HG02938 (cell line): Measurements from ENCODE around the gene MOBP.
A peak's percentile ranks its signal among the peaks of the same experiment; 100 is the strongest.

Source experiments
- ATAC-seq: cut with Tn5 transposase; IDR thresholded peaks from one replicate; pipeline ENCODE4 v1.9.1; 2021; ENCODE audit warnings: mild to moderate bottlenecking, moderate library complexity; ENCODE audit not compliant: unreplicated experiment

Gene MOBP

DNA sequence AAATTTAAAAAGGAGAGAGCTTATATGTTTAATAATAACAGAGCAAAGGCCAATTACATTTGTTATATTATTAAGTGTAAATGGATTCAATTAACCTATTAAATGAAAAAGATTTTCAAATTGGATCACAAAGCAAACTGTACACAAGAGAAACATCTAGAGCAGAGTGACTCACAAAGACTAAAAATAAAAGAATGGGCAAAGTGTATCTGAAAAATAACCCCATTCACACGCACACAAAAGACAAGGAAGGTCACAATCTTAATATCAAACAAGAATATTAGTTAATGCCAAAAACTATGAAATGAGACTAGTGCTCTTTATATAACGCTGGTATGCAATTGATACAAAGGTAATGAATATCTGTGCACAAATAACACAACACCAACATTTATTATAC is 65.7 kb downstream of the MOBP start:
- no peak for ATAC-seq

GRCh38 chr3:39540162-39540921 is 72.9 kb downstream of the MOBP start:
- ATAC-seq, result peak; percentile 66

GRCh38 chr3:39541442-39541841 is 74.0 kb downstream of the MOBP start:
- ATAC-seq, result no peak

DNA sequence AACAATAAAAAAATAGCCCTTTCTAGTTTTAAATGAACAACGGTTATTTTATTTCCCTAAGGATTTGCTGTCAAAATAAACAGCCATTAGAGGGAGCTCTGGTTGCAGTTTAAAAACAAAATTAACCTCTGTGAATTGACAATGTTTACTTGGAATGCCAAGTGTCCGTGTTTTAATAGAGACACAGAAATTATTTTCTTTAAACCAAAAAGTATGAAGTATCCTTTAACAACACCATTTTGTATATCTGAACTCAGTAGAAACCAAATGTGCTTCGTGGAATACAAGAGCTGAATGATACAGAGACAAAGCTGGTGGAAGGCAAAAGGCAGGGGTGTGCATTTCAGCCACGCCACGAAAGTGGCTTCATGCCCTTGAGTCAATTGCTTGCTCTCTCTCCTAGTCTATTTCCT is 74.4 kb downstream of the MOBP start:
- no peak for ATAC-seq

- ATAC-seq, result no peak
Observed at GRCh38 chr3:39542588-39542988, 75.1 kb downstream of the MOBP start.

GRCh38 chr3:39548282-39548681 is 80.8 kb downstream of the MOBP start:
- no peak for ATAC-seq

GRCh38 chr3:39550354-39551051 is 83.0 kb downstream of the MOBP start:
- ATAC-seq, result no peak
